GM21576 (cell line): ENCODE results near the gene OAS2.

Experiments
- ATAC-seq: cut with Tn5 transposase; IDR thresholded peaks from one replicate; pipeline ENCODE4 v1.9.1; 2021; ENCODE audit warnings: mild to moderate bottlenecking, moderate library complexity; ENCODE audit not compliant: unreplicated experiment

OAS2 gene

DNA sequence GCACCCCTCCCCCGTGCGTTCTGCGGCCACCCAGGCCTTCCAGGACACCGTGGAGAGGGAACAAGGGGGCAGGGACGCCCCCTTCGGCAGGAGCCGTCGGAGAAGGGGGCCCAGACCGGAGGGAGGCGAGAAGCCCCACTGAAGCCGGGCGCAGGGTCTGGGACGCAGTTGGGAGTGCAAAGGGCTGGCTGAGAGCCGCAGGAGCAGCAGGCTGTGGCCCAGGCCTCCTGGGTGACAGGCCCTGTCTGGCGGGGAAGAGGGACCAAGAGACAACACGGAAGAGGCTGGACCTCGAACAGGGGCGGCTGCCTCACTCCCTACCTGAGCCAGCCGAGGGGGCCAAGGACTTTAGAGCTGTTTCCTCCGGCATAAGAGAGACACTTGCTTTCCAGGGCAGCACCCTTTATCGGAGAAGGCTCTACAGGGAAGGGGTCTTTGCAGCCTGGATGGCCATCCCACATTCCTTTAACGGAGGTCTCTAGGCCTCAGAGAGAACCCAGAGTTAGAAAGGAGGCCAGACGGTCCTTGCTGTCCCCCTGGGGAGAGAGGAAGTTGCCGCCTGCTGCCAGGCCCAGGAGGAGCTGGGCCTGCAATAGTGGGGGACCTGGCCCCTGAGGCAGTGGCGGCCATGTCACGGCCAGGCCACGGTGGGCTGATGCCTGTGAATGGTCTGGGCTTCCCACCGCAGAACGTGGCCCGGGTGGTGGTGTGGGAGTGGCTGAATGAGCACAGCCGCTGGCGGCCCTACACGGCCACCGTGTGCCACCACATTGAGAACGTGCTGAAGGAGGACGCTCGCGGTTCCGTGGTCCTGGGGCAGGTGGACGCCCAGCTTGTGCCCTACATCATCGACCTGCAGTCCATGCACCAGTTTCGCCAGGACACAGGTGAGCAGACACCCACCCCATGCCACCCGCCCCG lies 79.5 kb downstream of the OAS2 start:
- ATAC-seq: no peak

DNA sequence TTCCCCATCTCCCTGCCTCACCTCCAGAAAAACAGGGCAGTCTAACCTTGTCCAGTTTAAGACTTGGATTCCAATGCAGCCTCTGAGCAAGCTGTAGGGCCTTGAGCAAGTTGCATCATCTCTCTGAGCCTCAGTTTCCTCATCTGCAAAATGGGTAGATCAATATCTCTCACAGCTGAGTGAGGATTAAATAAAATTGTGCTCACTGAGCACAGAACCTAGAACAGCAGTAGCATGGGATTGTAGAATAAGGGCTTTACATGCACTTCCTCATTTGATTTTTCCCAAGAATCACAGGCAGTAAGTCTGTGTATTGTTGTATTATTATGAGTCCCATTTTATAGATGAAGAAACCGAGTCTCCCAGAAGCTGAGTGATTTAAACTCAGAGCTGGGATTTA lies 80.2 kb downstream of the OAS2 start:
- no peak for ATAC-seq

DNA sequence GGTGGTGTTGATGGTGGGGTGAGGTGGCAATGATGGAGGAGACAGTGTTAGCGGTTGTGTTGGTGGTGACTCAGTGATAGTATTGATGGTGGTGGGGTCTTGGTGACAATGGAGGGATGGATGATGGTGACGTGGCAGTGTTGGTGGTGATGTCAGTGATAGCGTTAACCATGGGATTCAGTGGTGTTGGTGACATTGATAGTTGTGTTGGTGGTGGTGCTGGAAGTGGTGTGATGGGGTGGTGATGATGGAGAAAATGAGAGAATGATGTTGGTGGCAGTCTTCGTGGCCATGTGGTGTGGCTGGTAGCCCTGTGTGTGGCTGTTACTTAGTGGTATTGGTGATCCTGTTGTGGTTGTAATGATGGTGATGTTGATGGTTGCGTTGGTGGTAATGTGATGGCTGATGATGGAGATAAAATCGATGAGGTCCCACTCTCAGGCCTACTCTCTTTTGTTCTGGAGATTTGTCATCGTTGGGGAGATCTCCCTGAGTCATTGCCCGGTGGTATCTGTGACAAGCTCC lies 80.8 kb downstream of the OAS2 start:
- ATAC-seq: no peak

DNA sequence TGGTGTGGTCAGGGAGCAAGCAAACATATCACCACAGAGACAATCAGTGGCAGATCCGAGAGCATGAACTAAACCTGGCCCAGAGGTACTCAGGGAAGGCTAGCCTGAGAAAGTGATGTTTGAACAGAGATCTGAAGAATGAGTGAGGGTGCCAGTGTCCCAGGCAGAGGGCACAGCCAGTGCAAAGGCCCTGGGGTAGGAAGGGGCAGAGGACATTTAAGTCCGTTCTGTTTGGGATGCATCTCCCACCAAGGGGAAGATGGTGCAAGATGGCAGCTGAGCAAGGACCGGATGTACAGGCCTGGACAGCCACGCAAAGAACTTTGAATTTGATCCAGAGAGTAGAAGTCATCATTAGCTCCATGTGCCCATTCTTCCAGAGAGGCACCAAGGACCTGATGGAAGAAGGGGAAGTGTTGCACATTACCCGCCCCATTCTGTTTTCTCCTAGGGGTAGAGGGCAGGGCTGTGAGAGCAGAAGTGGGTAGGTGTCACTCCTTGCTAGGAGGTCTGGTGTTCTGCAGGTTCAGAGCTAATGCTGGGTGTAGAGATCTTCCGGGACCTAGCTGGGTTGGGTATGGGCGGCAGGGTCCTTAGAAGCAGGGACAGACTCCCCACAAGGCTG lies 82.1 kb downstream of the OAS2 start:
- no peak for ATAC-seq

DNA sequence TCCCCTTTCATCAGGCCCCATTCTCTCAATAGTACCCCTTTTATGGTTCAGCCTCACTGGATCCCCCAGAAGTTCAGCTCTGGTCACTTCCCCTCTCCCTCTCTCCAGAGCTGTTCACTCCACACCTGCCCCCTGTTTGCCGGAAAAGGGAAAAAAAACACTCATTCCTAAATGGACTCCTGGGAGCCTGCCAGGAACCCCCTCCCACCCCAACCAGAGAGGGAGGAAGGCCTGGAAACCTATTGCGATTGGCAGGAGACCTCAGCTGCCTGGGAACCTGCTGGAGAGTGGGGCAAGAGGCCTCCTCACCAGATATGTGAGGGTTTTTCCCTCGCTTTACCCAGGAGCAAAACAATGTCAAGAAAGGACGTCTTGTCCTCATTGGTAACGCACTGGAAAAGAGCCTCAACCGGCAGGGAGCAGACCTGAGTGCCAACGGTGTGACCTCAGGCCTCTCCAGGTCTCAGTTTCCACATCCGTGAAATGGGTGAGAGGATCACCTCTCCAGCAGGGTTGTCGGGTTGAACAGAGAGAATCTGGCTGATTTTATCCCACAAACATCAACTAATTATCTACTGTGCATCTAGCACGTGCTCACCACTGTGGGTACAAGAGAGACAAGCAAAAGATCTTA lies 82.9 kb downstream of the OAS2 start:
- ATAC-seq: no peak
